Measurements from ENCODE around the gene NXPH4. TPM values are rescaled to one million over a fixed set of nuclear protein-coding genes. Genes with fewer than 3 reads are reported as not detected.
A peak's percentile ranks its signal among the peaks of the same experiment; 100 is the strongest.

The NXPH4 gene
- total RNA-seq, 1 donor from 2014 or later = 82.8 TPM

- Mint-ChIP-seq H3K4me1 (ENCODE audit: low read depth) (peaks cover 42% of the 10 kb centered on the region), H3K27me3 (ENCODE audit: low read depth) (no peaks in the 10 kb centered on the region), H3K27ac (ENCODE audit: unreplicated experiment) (no peak overlapping the region), H3K36me3 (ENCODE audit: low read depth) (no peaks in the 10 kb centered on the region), H3K4me3 (ENCODE audit: unreplicated experiment) (no peak overlapping the region), H3K9me3 (ENCODE audit: low read depth) (no peaks in the 10 kb centered on the region)
- DNase-seq (ENCODE audit: low spot score) = no peak
- no peak for TF ChIP-seq CTCF (IDR thresholded peaks at IDR 0.05)
Observed at GRCh38 chr12:57220770-57221168, 4.2 kb downstream of the NXPH4 start.

- no peaks in the 10 kb centered on the region for H3K9me3 Mint-ChIP-seq (ENCODE audit: low read depth)
- H3K27ac Mint-ChIP-seq (ENCODE audit: unreplicated experiment) = no peak overlapping the region
- no peaks in the 10 kb centered on the region for H3K27me3 Mint-ChIP-seq (ENCODE audit: low read depth)
- peaks cover 41% of the 10 kb centered on the region for H3K4me1 Mint-ChIP-seq (ENCODE audit: low read depth)
- no peaks in the 10 kb centered on the region for H3K36me3 Mint-ChIP-seq (ENCODE audit: low read depth)
- H3K4me3 Mint-ChIP-seq (ENCODE audit: unreplicated experiment) = no peak overlapping the region
- DNase-seq (ENCODE audit: low spot score) = no peak
- no peak for TF ChIP-seq CTCF (IDR thresholded peaks at IDR 0.05)
Observed at GRCh38 chr12:57221169-57221917, 4.7 kb downstream of the NXPH4 start.

- Mint-ChIP-seq H3K27me3 (ENCODE audit: low read depth) (no peaks in the 10 kb centered on the region), H3K4me3 (ENCODE audit: unreplicated experiment) (no peak overlapping the region), H3K36me3 (ENCODE audit: low read depth) (no peaks in the 10 kb centered on the region), H3K9me3 (ENCODE audit: low read depth) (no peaks in the 10 kb centered on the region), H3K27ac (ENCODE audit: unreplicated experiment) (no peak overlapping the region), H3K4me1 (ENCODE audit: low read depth) (peaks cover 47% of the 10 kb centered on the region)
- DNase-seq (ENCODE audit: low spot score) = no peak
- no peak for TF ChIP-seq CTCF (IDR thresholded peaks at IDR 0.05)
Observed at GRCh38 chr12:57222286-57223190, 5.9 kb downstream of the NXPH4 start.

GRCh38 chr12:57223191-57224165 lies 6.9 kb downstream of the NXPH4 start:
- no peaks in the 10 kb centered on the region for H3K27me3 Mint-ChIP-seq (ENCODE audit: low read depth)
- no peak for DNase-seq (ENCODE audit: low spot score)
- H3K4me3 Mint-ChIP-seq (ENCODE audit: unreplicated experiment) = no peak overlapping the region
- H3K36me3 Mint-ChIP-seq (ENCODE audit: low read depth) = no peaks in the 10 kb centered on the region
- H3K4me1 Mint-ChIP-seq (ENCODE audit: low read depth) = peaks cover 41% of the 10 kb centered on the region
- no peak for TF ChIP-seq CTCF (IDR thresholded peaks at IDR 0.05)
- H3K9me3 Mint-ChIP-seq (ENCODE audit: low read depth) = no peaks in the 10 kb centered on the region
- H3K27ac Mint-ChIP-seq (ENCODE audit: unreplicated experiment) = peak overlapping the region; percentile 64
